Hepatocyte (in vitro differentiated cells): ENCODE results near the gene HES3. TPM values are rescaled to one million over a fixed set of nuclear protein-coding genes. Genes with fewer than 3 reads are reported as not detected.

Experiments
- DNase-seq: peaks from one replicate; pipeline ENCODE4 v3.0.0-alpha.2; 2016; ENCODE audit warnings: low spot score
- H2AFZ ChIP-seq: fragments of 200-600 bp; sonication (generic); 2 replicates; pipeline ENCODE4 v1.6.0; 2016; ENCODE audit warnings: antibody characterized with exemption, mild to moderate bottlenecking
- H3K27ac ChIP-seq: fragments of 200-600 bp; sonication (generic); 2 replicates; pipeline ENCODE4 v1.5.1; 2016; ENCODE audit warnings: mild to moderate bottlenecking
- H3K27me3 ChIP-seq: fragments of 200-600 bp; sonication (generic); 2 replicates; pipeline ENCODE4 v1.6.1; 2016
- H3K36me3 ChIP-seq: fragments of 200-600 bp; sonication (generic); replicated peaks from 2 replicates; pipeline ENCODE4 v1.5.1; 2016; ENCODE audit warnings: low read depth; ENCODE audit not compliant: insufficient read depth
- H3K4me1 ChIP-seq: fragments of 200-600 bp; sonication (generic); 2 replicates; pipeline ENCODE4 v1.5.1; 2016; ENCODE audit warnings: mild to moderate bottlenecking, moderate library complexity; ENCODE audit not compliant: insufficient read depth
- H3K4me2 ChIP-seq: fragments of 200-600 bp; sonication (generic); 2 replicates; pipeline ENCODE4 v1.6.0; 2016
- H3K4me3 ChIP-seq: fragments of 200-600 bp; sonication (generic); 2 replicates; pipeline ENCODE4 v1.5.1; 2016; ENCODE audit warnings: mild to moderate bottlenecking
- H3K79me2 ChIP-seq: fragments of 200-600 bp; sonication (generic); 2 replicates; pipeline ENCODE4 v1.6.0; 2017; ENCODE audit warnings: mild to moderate bottlenecking
- H3K9me2 ChIP-seq: fragments of 200-600 bp; sonication (generic); replicated peaks from 2 replicates; pipeline ENCODE4 v1.6.0; 2017; ENCODE audit warnings: mild to moderate bottlenecking; ENCODE audit not compliant: insufficient read depth
- H3K9me3 ChIP-seq: fragments of 200-600 bp; sonication (generic); 2 replicates; pipeline ENCODE4 v1.5.1; 2016; ENCODE audit warnings: low read depth, mild to moderate bottlenecking
- H4K20me1 ChIP-seq: fragments of 200-600 bp; sonication (generic); 2 replicates; pipeline ENCODE4 v1.6.0; 2016; ENCODE audit warnings: mild to moderate bottlenecking; ENCODE audit not compliant: insufficient read depth, poor library complexity, severe bottlenecking
- EZH2 ChIP-seq: fragments of 200-600 bp; sonication (generic); IDR thresholded peaks from 2 replicates; pipeline ENCODE4 v1.6.1; 2016; ENCODE audit warnings: antibody characterized with exemption, mild to moderate bottlenecking, borderline replicate concordance
- EZH2phosphoT487 ChIP-seq: fragments of 200-600 bp; sonication (generic); IDR thresholded peaks from one replicate; pipeline ENCODE4 v1.6.1; 2018; ENCODE audit warnings: antibody characterized with exemption, mild to moderate bottlenecking, low read depth, moderate library complexity; ENCODE audit not compliant: unreplicated experiment, severe bottlenecking
- WGBS: methylation state at CpG from one replicate; pipeline ENCODE4 v1.1.6; 2016; ENCODE audit warnings: low lambda C conversion rate; ENCODE audit errors: missing lambda C conversion rate; 5-methylcytosine and 5-hydroxymethylcytosine counted together
- polyA plus RNA-seq: library from polyadenylated mRNA; unstranded; fragments of >200 nt; fragmentation: Nextera tagmentation; extraction: Ambion mirVana; gene quantifications from 2 replicates; pipeline ENCODE4 v1.2.1, GENCODE V29; 2016
- total RNA-seq: library from RNA; depleted of rRNA; stranded (reverse); fragments of >200 nt; gene quantifications from 2 replicates; pipeline ENCODE4 v1.2.3, GENCODE V29; 2014
- TF ChIP-seq, protein P1 (sequence below): fragments of 200-600 bp; sonication (generic); IDR thresholded peaks from 2 replicates; pipeline ENCODE4 v1.5.1; 2016; ENCODE audit warnings: antibody characterized with exemption, mild to moderate bottlenecking; ENCODE audit not compliant: poor library complexity

HES3 gene
- total and polyA plus RNA-seq, 2 experiments from 2014 or later, result not detected

DNA sequence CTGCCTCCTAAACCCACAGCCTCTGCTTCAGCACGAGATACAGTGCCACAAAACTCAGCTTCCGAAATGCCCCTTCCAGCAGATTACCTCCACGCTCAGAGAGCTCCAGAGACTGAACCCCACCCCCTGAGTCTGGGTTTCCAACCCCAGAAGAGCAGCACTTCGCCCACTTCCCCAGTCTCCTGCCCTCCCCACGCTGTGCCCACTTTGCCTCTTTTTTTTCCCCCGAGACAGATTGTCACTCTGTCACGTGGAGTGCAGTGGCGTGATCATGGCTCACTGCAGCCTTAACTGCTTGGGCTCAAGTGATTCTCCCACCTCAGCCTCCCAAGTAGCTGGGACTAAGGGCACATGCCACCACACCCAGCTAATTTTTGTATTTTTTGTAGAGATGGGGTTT is 18.3 kb upstream of the HES3 start:
- DNase-seq, result no peak
- Histone ChIP-seq H3K4me1 (peaks cover 13% of the 10 kb centered on the region), H3K27me3 (no peaks in the 10 kb centered on the region), H4K20me1 (no peaks in the 10 kb centered on the region), H3K79me2 (peaks cover 2% of the 10 kb centered on the region), H3K9me3 (no peaks in the 10 kb centered on the region), H3K9me2 (no peaks in the 10 kb centered on the region), H3K4me3 (no peak overlapping the region), H2AFZ (no peak overlapping the region), H3K36me3 (no peaks in the 10 kb centered on the region), H3K4me2 (no peak overlapping the region), H3K27ac (peak overlapping the region; percentile 94)
- 95% methylated on average over 8 of the region's 8 CpGs for WGBS
- TF ChIP-seq, protein P1, sequence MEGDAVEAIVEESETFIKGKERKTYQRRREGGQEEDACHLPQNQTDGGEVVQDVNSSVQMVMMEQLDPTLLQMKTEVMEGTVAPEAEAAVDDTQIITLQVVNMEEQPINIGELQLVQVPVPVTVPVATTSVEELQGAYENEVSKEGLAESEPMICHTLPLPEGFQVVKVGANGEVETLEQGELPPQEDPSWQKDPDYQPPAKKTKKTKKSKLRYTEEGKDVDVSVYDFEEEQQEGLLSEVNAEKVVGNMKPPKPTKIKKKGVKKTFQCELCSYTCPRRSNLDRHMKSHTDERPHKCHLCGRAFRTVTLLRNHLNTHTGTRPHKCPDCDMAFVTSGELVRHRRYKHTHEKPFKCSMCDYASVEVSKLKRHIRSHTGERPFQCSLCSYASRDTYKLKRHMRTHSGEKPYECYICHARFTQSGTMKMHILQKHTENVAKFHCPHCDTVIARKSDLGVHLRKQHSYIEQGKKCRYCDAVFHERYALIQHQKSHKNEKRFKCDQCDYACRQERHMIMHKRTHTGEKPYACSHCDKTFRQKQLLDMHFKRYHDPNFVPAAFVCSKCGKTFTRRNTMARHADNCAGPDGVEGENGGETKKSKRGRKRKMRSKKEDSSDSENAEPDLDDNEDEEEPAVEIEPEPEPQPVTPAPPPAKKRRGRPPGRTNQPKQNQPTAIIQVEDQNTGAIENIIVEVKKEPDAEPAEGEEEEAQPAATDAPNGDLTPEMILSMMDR, result no peak
- TF ChIP-seq EZH2 (no peak), EZH2phosphoT487 (no peak)

DNA sequence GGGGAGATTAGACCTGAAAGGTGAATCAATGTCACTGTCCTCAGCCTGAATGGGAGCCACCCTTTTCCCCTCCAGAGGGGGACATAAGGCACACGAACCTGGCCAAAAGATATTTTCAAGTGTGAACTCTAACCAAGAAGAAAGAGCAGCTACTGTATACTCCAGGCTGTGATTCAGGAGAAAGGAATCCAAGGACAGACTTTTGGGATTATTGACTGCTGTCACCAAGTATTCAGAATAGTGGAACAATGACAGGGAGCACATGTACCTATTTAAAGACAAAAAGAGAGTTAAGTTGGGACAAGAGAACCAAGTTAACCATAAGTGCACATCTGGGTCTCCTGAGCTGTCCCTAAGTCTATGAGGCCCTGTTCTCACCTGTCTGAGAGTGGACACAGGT is 10.6 kb upstream of the HES3 start:
- TF ChIP-seq EZH2, result no peak
- TF ChIP-seq, protein P1, result no peak
- no peak for TF ChIP-seq EZH2phosphoT487
- Histone ChIP-seq H4K20me1 (no peaks in the 10 kb centered on the region), H3K4me3 (no peak overlapping the region), H2AFZ (no peak overlapping the region), H3K79me2 (peaks cover 32% of the 10 kb centered on the region), H3K9me2 (no peaks in the 10 kb centered on the region), H3K36me3 (no peaks in the 10 kb centered on the region), H3K4me1 (peaks cover 11% of the 10 kb centered on the region), H3K9me3 (no peaks in the 10 kb centered on the region), H3K27me3 (peaks cover under 1% of the 10 kb centered on the region), H3K27ac (no peak overlapping the region), H3K4me2 (no peak overlapping the region)
- no peak for DNase-seq
- WGBS, result 86% methylated on average over 1 of the region's 1 CpG

DNA sequence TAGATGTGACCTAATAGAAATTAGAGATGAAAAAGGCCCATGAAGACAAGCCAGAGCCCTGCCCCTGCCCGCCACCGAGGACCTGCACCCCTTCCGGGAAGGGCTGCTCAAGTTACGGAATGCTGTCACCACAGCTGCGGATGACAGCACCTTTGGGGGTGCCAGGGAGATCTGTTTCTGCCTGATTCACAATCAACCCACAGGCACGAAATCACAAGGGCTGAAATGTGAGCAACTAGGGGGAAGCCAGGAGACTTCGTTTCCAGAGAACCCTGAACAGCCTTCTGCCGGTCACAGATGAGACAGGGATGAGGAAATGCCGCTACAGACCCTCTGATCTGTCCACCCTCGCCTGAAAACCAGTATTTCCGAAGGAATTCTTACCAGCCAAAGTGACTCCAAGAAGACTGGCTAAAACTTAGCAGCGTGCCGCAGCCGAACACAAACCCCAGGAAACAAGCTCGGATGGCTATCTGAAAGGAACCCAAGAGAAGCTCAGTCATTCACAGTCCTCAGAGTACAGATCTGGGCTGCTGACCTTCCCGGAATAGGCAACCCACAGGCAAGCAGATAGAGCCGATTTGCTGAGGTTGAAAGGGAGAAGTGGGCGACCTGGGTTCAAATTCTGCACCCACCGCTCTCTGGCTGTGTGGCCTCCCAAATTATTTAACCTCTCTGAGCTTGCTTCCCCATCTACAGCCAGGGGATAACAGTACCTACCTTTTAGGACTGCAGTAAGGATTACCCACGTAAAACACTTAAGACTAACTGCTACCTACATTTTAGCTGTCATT is 9.3 kb upstream of the HES3 start:
- peaks cover 7% of the 10 kb centered on the region for H3K27me3 ChIP-seq
- H3K36me3 ChIP-seq, result no peaks in the 10 kb centered on the region
- WGBS, result 40% methylated on average over 20 of the region's 20 CpGs
- TF ChIP-seq EZH2phosphoT487 (no peak), EZH2 (no peak)
- TF ChIP-seq, protein P1, result no peak
- H3K79me2 ChIP-seq, result peaks cover 32% of the 10 kb centered on the region
- no peaks in the 10 kb centered on the region for H3K9me2 ChIP-seq
- H3K4me2 ChIP-seq, result peak overlapping the region; percentile 94
- no peaks in the 10 kb centered on the region for H3K9me3 ChIP-seq
- H2AFZ ChIP-seq, result peak overlapping the region; percentile 33
- no peak for DNase-seq
- peak overlapping the region; percentile 81 for H3K4me3 ChIP-seq
- no peaks in the 10 kb centered on the region for H4K20me1 ChIP-seq
- peak overlapping the region; percentile 55 for H3K27ac ChIP-seq
- H3K4me1 ChIP-seq, result peaks cover 11% of the 10 kb centered on the region
